NCI-H2196 treated with DMSO at 0.1 percent for 48 hours (cell line): ENCODE results near the gene PLXNA3.
"Not testable (repeated sequence)": the region's sequence is repeated elsewhere in the genome, so short reads cannot be mapped to it uniquely, and the experiment has no call there.

Experiments
- DNase-seq: peaks from one replicate; lab custom pipeline; 2025; ENCODE audit not compliant: unreplicated experiment; lab: John Stamatoyannopoulos, UW

Gene PLXNA3

DNA sequence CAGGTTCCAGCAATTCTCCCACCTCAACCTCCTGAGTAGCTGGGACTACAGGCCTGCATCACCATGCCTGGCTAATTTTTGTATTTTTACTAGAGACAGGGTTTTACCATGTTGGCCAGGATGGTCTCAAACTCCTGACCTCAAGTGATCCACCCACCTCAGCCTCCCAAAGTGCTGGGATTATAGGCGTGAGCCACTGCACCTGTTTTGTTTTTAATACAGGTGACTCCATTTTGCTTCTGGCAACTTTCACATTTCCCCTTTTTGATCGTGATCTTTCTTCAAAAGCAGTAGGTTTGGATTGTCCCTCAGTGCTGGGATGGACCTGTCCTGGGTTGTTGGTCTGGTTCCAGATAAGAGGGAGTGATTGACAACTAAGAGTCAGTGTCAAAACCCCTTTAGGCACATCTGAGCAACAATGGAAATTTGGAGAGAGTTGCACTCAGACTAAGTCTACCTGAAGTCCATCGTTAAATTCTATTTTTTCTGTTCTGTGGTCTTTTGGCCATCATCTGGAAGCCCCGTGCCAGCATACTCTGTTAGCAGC lies 38.6 kb downstream of the PLXNA3 start:
- not testable (repeated sequence) for DNase-seq

DNA sequence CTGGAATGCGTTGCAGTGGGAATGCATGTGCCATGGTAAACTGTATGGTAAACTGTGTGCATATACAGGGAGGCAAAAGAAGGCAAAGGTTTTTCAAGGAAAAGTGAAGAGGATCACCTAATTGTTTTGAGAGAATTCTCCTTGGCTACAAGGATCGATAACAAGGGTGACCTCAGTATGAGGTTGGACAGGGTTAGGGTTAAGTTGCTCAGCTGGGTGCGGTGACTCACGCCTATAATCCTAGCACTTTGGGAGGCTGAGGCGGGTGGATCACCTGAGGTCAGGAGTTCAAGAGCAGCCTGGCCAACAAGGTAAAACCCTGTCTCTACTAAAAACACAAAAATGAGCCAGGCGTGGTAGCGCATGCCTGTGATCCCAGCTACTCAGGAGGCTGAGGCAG lies 43.3 kb downstream of the PLXNA3 start:
- not testable (repeated sequence) for DNase-seq

DNA sequence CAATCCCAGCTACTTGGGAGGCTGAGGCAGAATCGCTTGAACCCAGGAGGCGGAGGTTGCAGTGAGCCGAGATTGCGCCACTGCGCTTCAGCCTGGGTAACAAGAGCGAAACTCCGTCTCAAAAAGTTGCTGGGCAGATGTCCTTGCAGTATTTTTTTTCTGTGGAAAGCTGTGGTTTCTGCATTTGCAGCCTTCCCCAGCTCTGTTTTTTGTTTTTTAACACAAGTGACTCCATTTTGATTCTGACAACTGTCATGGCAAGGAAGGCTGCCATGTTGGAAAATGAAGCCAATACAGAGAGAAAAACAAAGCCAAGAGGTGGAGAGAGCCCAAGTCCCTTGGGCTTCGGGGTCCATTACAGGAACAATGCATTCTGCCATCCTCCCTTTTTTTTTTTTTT lies 44.0 kb downstream of the PLXNA3 start:
- no peak for DNase-seq

DNA sequence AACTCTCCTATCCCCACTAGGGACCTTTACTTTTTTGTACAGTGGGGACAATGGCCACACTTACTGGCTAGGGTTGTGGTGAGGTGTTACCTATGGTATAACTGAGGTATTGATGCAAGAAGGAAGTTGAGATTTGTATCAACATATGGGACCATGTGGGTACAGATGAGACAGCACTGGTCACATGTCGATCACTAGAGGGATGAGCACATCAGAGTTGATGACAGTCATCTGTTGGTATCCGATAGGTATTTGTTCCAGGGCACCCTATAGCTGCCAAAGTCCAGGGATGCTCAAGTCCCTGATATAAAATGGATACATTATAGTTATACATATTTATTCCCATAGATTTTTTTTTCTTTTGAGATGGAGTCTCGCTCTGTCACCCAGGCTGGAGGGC lies 44.9 kb downstream of the PLXNA3 start:
- DNase-seq, result no peak

DNA sequence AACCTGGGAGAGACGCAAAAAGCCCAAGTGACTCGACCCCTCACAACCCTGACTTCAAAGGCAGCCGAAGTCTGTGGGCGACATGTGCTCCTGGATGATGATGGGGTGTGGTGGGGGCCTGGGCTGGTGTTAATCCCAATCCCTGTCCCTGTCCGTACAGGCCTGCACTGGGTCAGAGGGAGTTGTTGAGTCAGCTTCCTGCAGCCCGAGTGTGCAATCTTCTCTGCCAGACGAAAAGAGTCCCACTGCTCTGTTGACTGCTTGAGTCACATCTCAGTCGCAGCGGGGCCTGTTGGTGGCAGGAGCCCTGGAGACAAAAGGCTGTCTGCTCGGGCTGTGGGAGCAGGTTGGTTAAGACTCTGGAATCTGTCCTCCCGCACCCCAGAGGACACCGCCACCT lies 47.7 kb downstream of the PLXNA3 start:
- DNase-seq, result no peak

DNA sequence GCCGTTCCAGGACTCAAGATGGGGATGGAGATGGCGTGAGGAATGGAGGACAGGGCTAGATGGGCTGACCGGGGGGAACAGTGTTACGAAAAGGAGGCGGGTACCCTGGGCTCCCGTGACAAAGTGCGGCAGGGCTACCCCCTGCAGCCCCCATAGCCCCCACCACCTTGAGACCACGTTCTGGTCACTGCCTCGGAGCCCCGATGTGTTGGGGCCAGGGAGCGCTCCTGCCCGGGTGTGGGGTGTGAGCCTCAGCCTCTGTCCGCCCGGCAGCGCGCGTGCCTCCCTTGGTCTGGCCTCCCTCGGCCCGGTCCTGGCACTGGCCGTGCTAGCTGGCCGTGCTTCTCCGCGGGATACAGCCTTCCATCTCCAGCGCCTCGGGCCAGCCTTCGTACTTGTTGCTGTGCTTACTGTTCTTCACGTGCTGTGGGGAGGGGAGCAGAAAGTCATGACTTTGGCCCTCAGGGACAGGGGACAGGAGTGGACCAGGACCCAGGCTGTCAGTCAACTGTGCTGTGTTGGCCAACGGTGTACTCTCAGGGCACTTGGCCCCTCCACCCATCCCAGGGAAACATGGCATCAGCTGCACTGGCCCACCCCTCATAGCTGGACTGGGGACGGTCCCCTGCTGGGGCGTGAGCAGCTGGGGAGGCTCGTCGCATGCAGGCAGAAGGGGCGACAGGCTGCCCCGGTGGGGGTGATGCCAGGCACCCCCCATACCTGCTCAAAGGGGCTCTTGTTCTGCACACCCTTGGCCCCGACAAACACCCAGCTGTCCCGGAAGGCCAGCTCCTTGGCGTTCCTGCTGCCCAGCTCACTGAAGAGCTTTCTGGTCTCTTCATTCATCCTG lies 48.6 kb downstream of the PLXNA3 start:
- no peak for DNase-seq

DNA sequence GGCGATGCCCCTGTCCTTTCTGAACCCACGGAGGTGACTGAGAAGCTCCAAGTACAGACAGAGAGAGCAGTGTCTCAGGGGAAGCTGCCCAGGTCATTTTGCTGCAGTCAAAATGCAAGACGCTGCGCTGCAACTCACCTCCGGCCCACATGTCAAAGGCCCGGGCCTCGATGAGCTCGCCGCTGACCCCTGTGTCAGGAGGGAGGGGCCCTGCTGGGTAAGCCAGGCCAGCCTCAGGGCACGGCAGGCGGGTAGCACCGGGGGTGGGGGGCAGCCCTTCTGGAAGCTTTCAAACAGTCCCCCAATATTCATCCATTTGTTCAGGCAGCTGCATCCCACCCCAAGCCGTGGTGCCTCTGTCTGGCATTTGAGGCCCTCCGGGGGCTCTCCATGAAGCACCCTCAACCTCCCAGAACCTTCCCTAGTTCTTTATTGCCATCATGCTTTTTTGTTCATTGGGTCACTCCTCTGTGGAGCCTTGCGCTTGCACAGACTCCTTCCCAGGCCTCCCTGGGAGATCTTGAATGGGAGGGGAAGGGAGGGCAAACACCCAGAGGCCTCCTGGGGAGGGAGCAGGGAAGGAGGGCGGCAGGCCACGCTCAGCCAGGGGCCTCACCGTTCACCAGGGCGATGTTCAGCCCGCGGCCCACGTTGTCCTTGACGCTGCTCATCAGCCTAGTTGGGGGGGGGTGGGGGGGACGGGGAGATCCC lies 49.7 kb downstream of the PLXNA3 start:
- no peak for DNase-seq

DNA sequence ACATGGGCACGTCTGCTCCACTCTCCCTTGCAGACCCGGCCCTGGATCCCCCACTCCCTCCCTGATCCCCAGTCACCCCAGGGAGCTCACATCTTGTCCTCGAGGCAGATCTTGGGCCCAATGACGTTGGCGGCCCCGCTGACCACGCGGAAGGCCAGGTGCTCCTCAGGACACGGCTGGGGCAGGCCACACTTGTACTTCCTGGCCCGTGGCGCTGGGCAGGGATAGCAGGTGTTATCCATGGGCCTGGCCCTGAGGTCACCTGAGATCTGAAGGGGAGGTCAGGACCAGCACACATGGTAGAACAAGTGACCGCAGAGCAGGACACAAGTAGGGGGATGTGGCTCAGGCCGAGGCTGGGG lies 50.3 kb downstream of the PLXNA3 start:
- DNase-seq, result no peak

DNA sequence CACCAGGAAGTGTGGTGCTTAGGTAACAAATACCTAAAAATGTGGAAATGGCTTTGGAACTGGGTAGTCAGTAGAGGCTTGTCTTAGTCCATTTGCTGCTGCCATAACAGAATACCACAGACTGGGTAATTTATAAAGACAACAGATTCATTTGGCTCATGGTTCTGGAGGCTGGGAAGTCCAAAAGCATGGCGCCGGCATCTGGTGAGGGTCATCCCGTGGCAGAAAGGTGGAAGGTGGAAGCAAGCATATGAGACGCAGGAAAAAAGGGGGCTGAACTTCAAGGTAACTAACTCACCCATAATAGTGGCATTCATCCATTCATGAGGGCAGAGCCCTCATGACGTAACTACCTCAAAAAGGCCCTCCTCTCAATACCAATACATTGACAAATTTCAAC lies 51.4 kb downstream of the PLXNA3 start:
- DNase-seq, result no peak

DNA sequence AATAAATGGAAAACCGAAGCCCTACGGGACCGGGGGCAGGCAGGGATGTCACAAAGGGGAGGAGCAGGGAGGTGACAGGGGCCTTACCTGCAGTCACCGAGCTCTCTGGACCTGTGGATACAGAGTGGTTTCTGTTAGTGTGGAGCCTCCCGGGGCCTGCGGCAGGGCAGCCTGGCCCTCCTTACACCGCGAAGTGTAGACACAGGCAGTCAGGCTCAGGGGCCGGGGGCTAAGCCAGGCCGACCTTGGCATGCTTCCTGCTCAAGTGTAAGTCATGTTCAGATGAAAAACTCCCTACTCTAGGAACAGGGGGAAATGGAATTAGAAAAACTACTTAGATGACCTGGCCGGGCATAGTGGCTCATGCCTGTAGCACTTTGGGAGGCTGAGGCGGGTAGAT lies 53.7 kb downstream of the PLXNA3 start:
- DNase-seq, result no peak

DNA sequence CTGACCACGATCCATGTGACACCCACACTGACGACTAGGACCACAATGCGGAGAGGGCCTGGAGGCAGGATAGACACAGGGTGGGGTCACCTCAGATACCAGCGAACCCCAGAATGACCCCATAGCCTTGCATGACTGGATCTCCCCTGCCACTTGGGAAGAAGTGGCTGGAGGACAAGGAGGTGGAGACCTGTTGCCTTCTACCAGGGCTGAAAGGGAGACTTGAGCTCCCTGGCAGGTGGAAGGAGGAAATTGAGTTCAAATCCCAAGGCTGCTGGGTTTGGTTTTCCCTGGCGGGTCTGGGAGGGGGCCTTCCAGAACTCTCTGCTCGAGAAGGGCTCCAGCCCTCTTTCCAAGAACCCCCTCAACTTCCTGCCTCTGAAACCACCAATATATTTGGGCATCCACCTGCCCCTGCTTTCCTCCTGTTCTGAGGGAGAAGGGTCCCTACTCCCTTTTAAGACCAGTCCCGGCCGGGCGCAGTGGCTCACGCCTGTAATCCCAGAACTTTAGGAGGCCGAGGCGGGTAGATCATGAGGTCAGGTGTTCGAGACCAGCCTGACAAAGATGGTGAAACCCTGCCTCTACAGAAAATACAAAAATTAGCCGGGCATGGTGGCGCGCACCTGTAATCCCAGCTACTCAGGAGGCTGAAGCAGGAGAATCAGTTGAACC lies 54.9 kb downstream of the PLXNA3 start:
- no peak for DNase-seq

DNA sequence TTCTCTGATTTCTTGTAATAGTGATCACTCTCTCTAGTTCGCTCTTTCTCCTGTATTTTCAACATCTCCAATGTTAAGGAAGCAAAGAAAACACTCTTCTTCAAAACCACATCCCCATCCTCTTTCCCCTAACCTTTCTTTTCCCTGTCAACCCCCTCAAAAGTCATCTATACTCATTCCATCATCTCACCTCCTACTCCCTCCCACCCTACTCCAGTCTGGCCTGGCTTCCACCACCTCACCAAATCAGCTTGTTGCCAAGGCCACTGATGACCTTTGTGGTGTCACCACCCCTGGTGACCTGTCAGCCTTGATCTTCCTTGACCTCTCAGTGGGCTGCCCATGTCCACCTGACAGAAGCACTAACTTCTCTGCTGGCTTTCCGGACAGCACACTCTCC lies 55.6 kb downstream of the PLXNA3 start:
- DNase-seq, result no peak

DNA sequence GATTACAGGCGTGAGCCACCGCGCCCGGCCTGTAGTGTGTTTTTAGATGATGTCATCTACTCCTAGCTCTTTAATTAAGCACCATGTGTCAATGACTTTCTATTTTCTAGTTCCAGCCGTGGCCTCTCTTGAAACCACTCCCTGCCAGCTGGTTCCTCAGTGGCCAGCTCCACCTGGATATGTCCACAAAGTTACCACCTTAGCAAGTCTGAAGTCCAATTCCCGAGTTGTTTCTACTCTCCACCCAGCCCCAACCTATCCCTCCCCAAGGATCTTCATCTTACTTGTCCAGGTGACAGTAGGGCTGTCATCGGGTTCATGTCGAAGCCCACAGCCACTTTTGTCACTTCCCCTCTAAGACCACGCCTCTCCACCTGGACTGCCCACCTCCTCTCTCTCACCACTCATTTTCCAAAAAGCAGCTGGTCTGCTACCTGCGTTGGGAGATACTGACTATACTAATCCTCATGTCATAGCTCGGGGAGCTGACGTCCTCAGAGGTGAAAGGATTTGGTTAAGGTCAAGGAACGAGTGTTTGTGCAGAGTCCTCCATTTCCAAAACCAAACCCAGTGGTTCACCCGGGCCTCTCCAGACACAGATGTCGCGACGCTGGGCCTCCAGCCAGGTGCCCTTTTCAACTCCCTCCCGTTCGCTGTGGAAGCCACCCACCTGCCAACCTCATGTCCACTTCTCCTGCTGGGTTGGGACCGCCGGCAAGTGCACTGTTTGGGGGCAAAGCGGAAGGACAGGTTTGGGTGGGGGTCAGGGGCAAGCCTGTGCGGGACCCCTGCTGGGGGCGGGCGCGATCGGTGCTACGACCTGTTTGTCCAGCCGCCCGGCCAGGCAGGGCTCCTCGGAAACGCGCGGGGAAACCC lies 57.2 kb downstream of the PLXNA3 start:
- DNase-seq, result no peak

DNA sequence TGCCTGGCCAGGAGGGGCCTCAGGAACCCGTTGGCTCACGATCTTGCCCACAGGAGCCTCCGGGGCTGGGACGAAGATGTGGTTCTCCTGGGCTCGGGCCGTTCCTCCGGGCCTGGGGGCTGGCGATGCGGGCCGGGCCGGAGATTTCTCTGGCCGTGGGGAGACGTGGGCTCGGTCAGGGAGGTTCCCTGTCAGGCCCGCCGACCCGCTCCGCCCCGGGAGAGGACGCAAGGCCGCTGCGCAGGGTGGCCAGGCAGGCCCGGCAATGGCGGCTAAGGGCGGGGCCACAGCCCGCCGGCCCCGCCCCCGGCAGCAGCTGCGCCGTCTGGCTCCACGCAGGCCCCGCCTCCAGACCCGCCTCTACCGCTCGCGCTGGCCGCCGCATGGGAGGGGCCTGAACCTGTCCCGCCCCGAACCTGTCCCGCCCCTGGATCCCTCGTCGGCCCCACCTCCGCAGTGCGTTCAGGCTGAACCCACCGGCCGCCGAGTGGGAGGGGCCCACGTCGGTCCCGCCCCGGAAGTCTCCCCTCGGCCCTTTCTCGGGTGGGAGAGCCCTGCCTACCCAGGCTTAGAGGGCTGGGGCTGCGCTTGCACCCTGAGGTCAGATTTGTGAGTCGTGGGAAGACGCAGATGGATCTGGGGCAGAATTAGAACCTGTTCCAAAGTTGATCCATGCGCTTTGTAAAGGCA lies 58.0 kb downstream of the PLXNA3 start, which contains the start of gene FAM3A:
FAM3A (minus strand) TSS at position 267 of the 690 bp plus-strand sequence. CDS start 460 bp downstream, outside the sequence.
- DNase-seq, result peak; percentile 57

DNA sequence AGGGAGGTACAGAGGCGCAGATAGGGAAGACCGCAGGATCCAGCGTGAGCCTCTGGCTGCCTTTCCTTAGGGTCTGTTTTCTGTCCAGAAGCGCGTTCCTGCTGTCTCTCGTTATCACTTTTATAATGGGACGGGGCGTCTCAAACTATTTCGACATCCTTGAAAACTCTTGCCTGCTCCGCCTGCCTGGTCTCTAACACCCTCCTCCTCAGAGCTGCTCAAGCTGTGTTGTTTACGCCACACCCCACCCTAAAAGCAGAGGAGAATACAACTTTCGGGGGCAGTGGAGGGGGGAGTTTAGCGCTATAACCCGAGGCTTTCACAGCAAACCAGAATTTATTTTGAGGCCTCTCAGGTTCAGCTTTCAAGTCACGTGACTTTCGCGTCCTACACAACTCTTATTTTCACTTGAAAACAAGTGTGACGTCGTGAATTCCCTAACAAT lies 58.6 kb downstream of the PLXNA3 start:
- no peak for DNase-seq

DNA sequence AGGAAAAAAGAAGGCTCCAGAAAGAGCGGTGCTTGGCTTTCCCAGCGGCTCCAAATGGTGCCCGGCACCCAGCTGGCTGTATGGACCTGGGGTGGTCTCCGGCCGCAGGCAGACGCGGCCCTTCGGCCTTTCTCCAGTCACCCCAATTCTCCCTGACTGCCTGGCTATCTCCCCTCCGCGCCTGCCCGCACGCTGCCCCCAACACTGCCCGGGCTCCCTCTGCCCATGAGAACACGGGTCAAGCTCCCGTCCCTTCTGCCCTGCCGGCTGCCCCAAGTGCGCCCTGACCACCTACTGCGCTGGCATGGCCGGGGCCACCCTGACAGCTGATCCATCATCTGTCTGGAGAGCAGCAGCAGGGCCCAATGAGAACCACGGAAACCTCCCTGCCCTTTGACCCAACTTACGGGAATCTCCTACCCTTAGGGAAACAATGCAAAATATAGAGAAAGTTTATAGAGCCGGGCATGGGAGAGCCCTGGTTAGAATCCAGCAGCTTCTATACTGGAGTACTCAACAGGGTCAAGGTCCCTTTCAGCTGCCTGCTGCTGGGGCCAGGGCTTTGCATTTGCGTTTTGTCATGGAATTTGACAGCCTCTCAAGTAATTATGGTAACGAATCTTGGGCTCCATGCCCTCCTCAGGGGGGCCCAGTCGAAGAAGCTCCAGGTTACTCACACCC lies 59.2 kb downstream of the PLXNA3 start:
- no peak for DNase-seq

DNA sequence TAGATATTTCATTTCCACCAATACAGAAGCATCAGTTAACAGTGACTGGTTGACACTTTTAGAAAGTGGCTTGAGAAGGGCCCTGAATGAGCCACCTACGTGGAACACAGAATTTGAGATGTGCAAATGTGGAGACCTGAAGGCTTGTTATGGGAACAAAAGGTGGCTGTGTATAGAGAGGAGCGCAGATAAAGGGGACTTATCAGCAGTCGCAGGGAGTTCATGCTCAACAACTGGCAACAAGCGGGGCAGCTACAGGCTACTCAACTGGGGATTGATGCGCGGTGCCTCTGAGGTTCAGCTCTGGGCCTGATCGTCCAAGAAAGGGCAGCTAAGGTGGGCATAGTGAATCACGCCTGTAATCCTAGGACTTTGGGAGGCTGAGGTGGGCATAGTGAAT lies 61.3 kb downstream of the PLXNA3 start:
- no peak for DNase-seq

DNA sequence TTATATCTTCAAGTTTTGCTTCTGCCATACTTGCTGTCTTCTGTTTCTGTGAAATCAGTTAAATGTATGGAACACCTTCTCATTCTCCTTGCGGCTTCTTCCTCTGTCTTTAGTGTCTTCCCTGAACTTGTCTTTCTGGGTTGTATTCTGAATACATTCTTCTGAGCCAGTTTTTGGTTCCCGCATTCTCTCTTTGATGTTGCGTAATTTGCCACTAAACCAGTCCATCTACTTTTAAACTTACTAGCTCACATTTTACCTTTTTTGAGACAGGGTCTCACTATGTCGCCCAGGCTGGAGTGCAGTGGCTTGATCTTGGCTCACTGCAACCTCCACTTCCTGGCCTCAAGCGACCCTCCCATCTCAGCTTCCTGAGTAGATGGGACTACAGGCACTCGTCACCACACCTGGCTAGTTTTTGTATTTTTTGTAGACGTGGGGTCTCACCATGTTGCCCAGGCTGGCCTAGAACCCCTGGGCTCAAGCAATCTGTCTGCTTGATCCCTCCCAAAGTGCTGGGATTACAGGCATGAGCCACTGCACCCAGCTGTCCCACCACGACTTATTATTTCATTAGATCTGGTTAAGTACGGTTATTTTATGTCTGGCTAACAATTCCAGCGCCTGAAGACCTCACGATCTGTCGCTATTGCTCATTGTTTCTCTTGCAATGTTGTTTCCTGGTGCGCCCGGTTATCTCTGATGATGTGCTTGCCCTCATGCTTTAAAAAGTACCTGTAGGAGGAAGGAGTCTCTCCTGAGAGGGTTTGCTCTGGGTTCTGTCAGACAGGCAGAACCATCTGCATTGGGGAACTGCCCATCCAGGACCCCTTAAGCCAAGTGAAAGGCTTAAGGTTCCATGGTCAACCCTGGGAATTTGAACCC lies 67.8 kb downstream of the PLXNA3 start:
- no peak for DNase-seq
